Activated CD4-positive, alpha-beta memory T cell treated with anti-CD3 and anti-CD28 coated beads for 36 hours (primary cell): ENCODE data around the gene EPX. TPM values are rescaled to one million over a fixed set of nuclear protein-coding genes. Genes with fewer than 3 reads are reported as not detected.
A peak's percentile ranks its signal among the peaks of the same experiment; 100 is the strongest.

Experiments
- CTCF ChIA-PET: fragments of 350-600 bp; sonication (Branson Sonifier 250); formaldehyde crosslinking; loops from one replicate; lab custom pipeline; 2021; ENCODE audit warnings: antibody characterized with exemption, inconsistent platforms; lab: Charles Lee
- POLR2A ChIA-PET: fragments of 350-600 bp; sonication (Branson Sonifier 250); formaldehyde crosslinking; loops from one replicate; lab custom pipeline; 2021; ENCODE audit warnings: antibody characterized with exemption; lab: Charles Lee
- DNase-seq: peaks from one replicate; pipeline ENCODE4 v3.0.0-alpha.2; 2020
- H3K27ac Mint-ChIP-seq: one replicate; pipeline ENCODE4 v1.8.0; 2021; ENCODE audit warnings: mixed read lengths
- H3K27me3 Mint-ChIP-seq: one replicate; pipeline ENCODE4 v1.8.0; 2021; ENCODE audit warnings: mixed read lengths
- H3K36me3 Mint-ChIP-seq: one replicate; pipeline ENCODE4 v1.8.0; 2021; ENCODE audit warnings: mixed read lengths
- H3K4me1 Mint-ChIP-seq: one replicate; pipeline ENCODE4 v1.8.0; 2021; ENCODE audit warnings: low read depth, mixed read lengths
- H3K4me3 Mint-ChIP-seq: one replicate; pipeline ENCODE4 v1.8.0; 2021; ENCODE audit warnings: mild to moderate bottlenecking, mixed read lengths
- H3K9me3 Mint-ChIP-seq: one replicate; pipeline ENCODE4 v1.8.0; 2021; ENCODE audit warnings: mixed read lengths
- intact Hi-C: fragments of 100-400 bp; cut with micrococcal nuclease; formaldehyde crosslinking; loops from one replicate; pipeline ENCODE4 v1.15.1; 2023
- total RNA-seq, 2 experiments: library from RNA; stranded (reverse); gene quantifications; one replicate each; pipeline ENCODE4 v1.2.3, GENCODE V29; 2021

The EPX gene
- total RNA-seq, 2 experiments from 2014 or later: not detected

DNA sequence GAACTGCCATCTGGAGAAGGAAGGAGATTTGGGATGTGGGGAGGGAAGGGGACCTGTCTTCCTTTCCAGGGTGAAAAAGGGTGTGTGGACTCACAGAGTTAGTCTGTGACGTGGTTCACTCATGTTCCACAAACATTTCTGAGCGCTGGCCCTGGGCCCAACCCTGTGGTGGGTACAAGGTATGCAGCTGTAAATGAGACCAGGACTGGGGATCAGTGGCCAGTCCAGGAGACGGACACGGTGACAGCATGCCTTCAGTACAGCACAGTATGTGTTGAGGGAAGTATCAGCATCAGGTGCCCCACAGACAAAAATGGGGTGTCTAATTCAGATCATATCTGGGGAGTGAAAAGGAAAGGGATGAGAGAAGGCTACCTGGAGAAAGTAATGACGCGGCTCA is 5.5 kb upstream of the EPX start:
- Mint-ChIP-seq H3K4me3 (no peak overlapping the region), H3K9me3 (no peaks in the 10 kb centered on the region)
- intact Hi-C loops: no loop called here

GRCh38 chr17:58187675-58188074 is 4.9 kb upstream of the EPX start:
- DNase-seq: no peak
- no peaks in the 10 kb centered on the region for H3K9me3 Mint-ChIP-seq
- intact Hi-C loops: no loop called here
- H3K36me3 Mint-ChIP-seq: no peaks in the 10 kb centered on the region
- no peak overlapping the region for H3K27ac Mint-ChIP-seq
- ChIA-PET CTCF (no interaction called here), POLR2A (no interaction called here)
- H3K27me3 Mint-ChIP-seq: peaks cover 15% of the 10 kb centered on the region
- peaks cover 3% of the 10 kb centered on the region for H3K4me1 Mint-ChIP-seq
- H3K4me3 Mint-ChIP-seq: no peak overlapping the region

More for the DNA sequence above, 5.5 kb upstream of the EPX start:
- no peaks in the 10 kb centered on the region for H3K36me3 Mint-ChIP-seq
- no peak for DNase-seq
- peaks cover 3% of the 10 kb centered on the region for H3K4me1 Mint-ChIP-seq
- ChIA-PET POLR2A (no interaction called here), CTCF (interaction anchor here (0.5 to 1.1 kb wide), 3 partner anchors 14 to 612 kb away, joined by 3 to 5 read pairs (median 3); no protein-coding TSS in a partner anchor)
- peaks cover 12% of the 10 kb centered on the region for H3K27me3 Mint-ChIP-seq
- H3K27ac Mint-ChIP-seq: no peak overlapping the region

GRCh38 chr17:58189436-58190146 is 2.9 kb upstream of the EPX start:
- no peak for DNase-seq
- H3K4me3 Mint-ChIP-seq: no peak overlapping the region
- CTCF ChIA-PET: interaction anchor here (1.2 kb wide), 1 partner anchor 11 kb away, joined by 5 read pairs; no protein-coding TSS in a partner anchor
- H3K4me1 Mint-ChIP-seq: peaks cover 3% of the 10 kb centered on the region
- intact Hi-C loops: no loop called here
- POLR2A ChIA-PET: no interaction called here
- no peaks in the 10 kb centered on the region for H3K36me3 Mint-ChIP-seq
- H3K9me3 Mint-ChIP-seq: no peaks in the 10 kb centered on the region
- peaks cover 15% of the 10 kb centered on the region for H3K27me3 Mint-ChIP-seq
- no peak overlapping the region for H3K27ac Mint-ChIP-seq

- H3K36me3 Mint-ChIP-seq: no peaks in the 10 kb centered on the region
- intact Hi-C loops: no loop called here
- no peak for DNase-seq
- CTCF ChIA-PET: interaction anchor here (1.8 kb wide), 1 partner anchor 9 kb away, joined by 9 read pairs; no protein-coding TSS in a partner anchor
- H3K4me1 Mint-ChIP-seq: no peaks in the 10 kb centered on the region
- no peak overlapping the region for H3K27ac Mint-ChIP-seq
- H3K9me3 Mint-ChIP-seq: no peaks in the 10 kb centered on the region
- POLR2A ChIA-PET: no interaction called here
- H3K4me3 Mint-ChIP-seq: no peak overlapping the region
- peaks cover 15% of the 10 kb centered on the region for H3K27me3 Mint-ChIP-seq
Measured at GRCh38 chr17:58191241-58191896, 1.2 kb upstream of the EPX start.

- no peak overlapping the region for H3K4me3 Mint-ChIP-seq
Measured at GRCh38 chr17:58193641-58194255, 1.2 kb downstream of the EPX start.

GRCh38 chr17:58195518-58196123 is 3.1 kb downstream of the EPX start:
- Mint-ChIP-seq H3K4me3 (no peak overlapping the region), H3K4me1 (peaks cover 3% of the 10 kb centered on the region), H3K9me3 (no peaks in the 10 kb centered on the region), H3K36me3 (no peaks in the 10 kb centered on the region), H3K27me3 (peaks cover 15% of the 10 kb centered on the region), H3K27ac (no peak overlapping the region)
- no peak for DNase-seq
- POLR2A ChIA-PET: no interaction called here
- intact Hi-C loops: no loop called here
- CTCF ChIA-PET: interaction anchor here (0.5 kb wide), 1 partner anchor 226 kb away, joined by 3 read pairs; no protein-coding TSS in a partner anchor

More at GRCh38 chr17:58193641-58194255, 1.2 kb downstream of the EPX start:
- intact Hi-C loops: no loop called here
- peaks cover 21% of the 10 kb centered on the region for H3K27me3 Mint-ChIP-seq
- ChIA-PET POLR2A (no interaction called here), CTCF (no interaction called here)
- H3K4me1 Mint-ChIP-seq: no peaks in the 10 kb centered on the region
- no peaks in the 10 kb centered on the region for H3K36me3 Mint-ChIP-seq
- no peaks in the 10 kb centered on the region for H3K9me3 Mint-ChIP-seq
- no peak for DNase-seq
- H3K27ac Mint-ChIP-seq: no peak overlapping the region

DNA sequence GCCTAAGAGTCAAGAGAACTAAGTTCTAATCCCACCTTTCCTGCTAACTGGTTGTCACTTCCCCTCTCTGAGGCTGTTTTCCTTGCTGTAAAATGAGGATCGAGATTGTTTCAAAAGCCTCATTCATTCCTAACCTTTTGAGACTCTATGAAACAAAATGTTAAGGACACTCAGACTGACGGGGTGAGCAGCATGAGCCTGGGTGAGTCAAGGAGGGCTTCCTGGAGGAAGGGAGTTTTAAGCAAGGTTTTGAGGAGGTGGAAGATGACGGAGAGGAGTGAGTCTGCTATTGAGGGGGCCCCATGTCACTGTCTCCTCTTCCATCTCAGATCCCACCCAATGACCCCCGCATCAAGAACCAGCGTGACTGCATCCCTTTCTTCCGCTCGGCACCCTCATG is 4.1 kb downstream of the EPX start:
- H3K27ac Mint-ChIP-seq: no peak overlapping the region
- H3K36me3 Mint-ChIP-seq: no peaks in the 10 kb centered on the region
- DNase-seq: no peak
- ChIA-PET POLR2A (no interaction called here), CTCF (no interaction called here)
- no peak overlapping the region for H3K4me3 Mint-ChIP-seq
- H3K4me1 Mint-ChIP-seq: peaks cover 3% of the 10 kb centered on the region
- H3K27me3 Mint-ChIP-seq: peaks cover 15% of the 10 kb centered on the region
- intact Hi-C loops: no loop called here
- no peaks in the 10 kb centered on the region for H3K9me3 Mint-ChIP-seq

GRCh38 chr17:58200024-58200633 is 7.6 kb downstream of the EPX start:
- Mint-ChIP-seq H3K9me3 (no peaks in the 10 kb centered on the region), H3K4me1 (peaks cover 3% of the 10 kb centered on the region), H3K27ac (no peak overlapping the region), H3K4me3 (no peak overlapping the region), H3K27me3 (peaks cover 10% of the 10 kb centered on the region), H3K36me3 (no peaks in the 10 kb centered on the region)
- peak; percentile 74 for DNase-seq
- CTCF ChIA-PET: interaction anchor here (0.6 to 3.9 kb wide), 35 partner anchors 8 to 308 kb away, joined by 3 to 27 read pairs (median 4); partner anchors contain the start of genes EPX, MKS1 and RNF43
- POLR2A ChIA-PET: interaction anchor here (0.5 kb wide), 1 partner anchor 205 kb away, joined by 6 read pairs; no protein-coding TSS in a partner anchor
- intact Hi-C loops: no loop called here

DNA sequence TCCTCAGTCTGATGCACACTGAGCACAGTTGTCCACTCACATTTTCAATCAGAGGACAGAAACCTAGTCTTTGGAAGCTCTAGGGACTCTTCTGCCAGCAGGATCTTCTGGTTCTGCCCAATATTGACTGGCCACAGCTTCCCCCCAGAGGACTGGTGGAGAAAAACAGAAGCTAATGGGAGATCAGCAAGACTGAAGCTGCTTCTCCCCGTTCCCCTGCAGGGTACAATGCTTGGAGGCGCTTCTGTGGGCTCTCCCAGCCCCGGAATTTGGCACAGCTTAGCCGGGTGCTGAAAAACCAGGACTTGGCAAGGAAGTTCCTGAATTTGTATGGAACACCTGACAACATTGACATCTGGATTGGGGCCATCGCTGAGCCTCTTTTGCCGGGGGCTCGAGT is 10.3 kb downstream of the EPX start:
- ChIA-PET CTCF (no interaction called here), POLR2A (no interaction called here)
- H3K4me1 Mint-ChIP-seq: peaks cover 3% of the 10 kb centered on the region
- intact Hi-C loops: no loop called here
- no peaks in the 10 kb centered on the region for H3K9me3 Mint-ChIP-seq
- no peak overlapping the region for H3K4me3 Mint-ChIP-seq
- H3K27me3 Mint-ChIP-seq: peaks cover 6% of the 10 kb centered on the region
- H3K27ac Mint-ChIP-seq: no peak overlapping the region
- no peak for DNase-seq
- no peaks in the 10 kb centered on the region for H3K36me3 Mint-ChIP-seq

- H3K27ac Mint-ChIP-seq: no peak overlapping the region
- CTCF ChIA-PET: no interaction called here
Measured at GRCh38 chr17:58204796-58205195, 12.3 kb downstream of the EPX start.

GRCh38 chr17:58205936-58206335 is 13.4 kb downstream of the EPX start:
- no peak for DNase-seq
- no peaks in the 10 kb centered on the region for H3K4me1 Mint-ChIP-seq
- ChIA-PET POLR2A (no interaction called here), CTCF (no interaction called here)
- no peak overlapping the region for H3K4me3 Mint-ChIP-seq
- no peak overlapping the region for H3K27ac Mint-ChIP-seq
- intact Hi-C loops: no loop called here
- no peaks in the 10 kb centered on the region for H3K9me3 Mint-ChIP-seq
- no peaks in the 10 kb centered on the region for H3K27me3 Mint-ChIP-seq
- H3K36me3 Mint-ChIP-seq: peaks cover 10% of the 10 kb centered on the region

More at GRCh38 chr17:58204796-58205195, 12.3 kb downstream of the EPX start:
- no peaks in the 10 kb centered on the region for H3K9me3 Mint-ChIP-seq
- no peak for DNase-seq
- no peak overlapping the region for H3K4me3 Mint-ChIP-seq
- no peaks in the 10 kb centered on the region for H3K27me3 Mint-ChIP-seq
- peaks cover 6% of the 10 kb centered on the region for H3K36me3 Mint-ChIP-seq
- H3K4me1 Mint-ChIP-seq: peaks cover 3% of the 10 kb centered on the region
- intact Hi-C loops: no loop called here
- POLR2A ChIA-PET: no interaction called here
